SK-N-SH (cell line): ENCODE results near the gene CREB3. TPM values are rescaled to one million over a fixed set of nuclear protein-coding genes. Genes with fewer than 3 reads are reported as not detected.

ENCODE experiments used
- CTCF ChIA-PET: fragments of 300-600, 350-600 bp; formaldehyde crosslinking; extraction: SDS; loops from one replicate; lab custom pipeline; 2021; lab: Yijun Ruan, JAX
- POLR2A ChIA-PET: fragments of 350-600 bp; sonication (Branson Sonifier 250); formaldehyde crosslinking; extraction: SDS; loops from one replicate; lab custom pipeline; 2020; ENCODE audit warnings: antibody characterized with exemption, inconsistent platforms; lab: Yijun Ruan, JAX
- DNase-seq: peaks from one replicate; pipeline ENCODE4 v3.0.0; 2012
- H2AFZ ChIP-seq: fragments of 200-600 bp; sonication (generic); 2 replicates; pipeline ENCODE4 v1.8.1; 2016; ENCODE audit warnings: antibody characterized with exemption, mild to moderate bottlenecking, low read depth
- H3F3A ChIP-seq: fragments of 200-600 bp; sonication (generic); replicated peaks from 2 replicates; pipeline ENCODE3; 2016; ENCODE audit warnings: antibody characterized with exemption, mild to moderate bottlenecking; ENCODE audit not compliant: insufficient read depth
- H3K27ac ChIP-seq, 2 experiments: fragments of 200-500 bp in 1 of 2; fragments of 200-600 bp in 1 of 2; sonication (Bioruptor generic) in 1 of 2; sonication (generic), shearing (Covaris generic) in 1 of 2; 2 replicates each; pipeline versions ENCODE4 v1.5.1 to v1.6.1; 2014 to 2016; ENCODE audit warnings: low read depth in 2 of 2, inconsistent platforms in 1 of 2, low read length in 1 of 2, mild to moderate bottlenecking in 1 of 2, mixed read lengths in 1 of 2
- H3K27me3 ChIP-seq: fragments of 200-600 bp; sonication (generic), shearing (Covaris generic); 2 replicates; pipeline ENCODE4 v1.6.1; 2016; ENCODE audit warnings: mixed run types; ENCODE audit not compliant: insufficient read depth
- H3K36me3 ChIP-seq, 2 experiments: fragments of 200-500 bp in 1 of 2; fragments of 200-600 bp in 1 of 2; sonication (Bioruptor generic) in 1 of 2; sonication (generic) in 1 of 2; replicated peaks in 1 of 2; 2 replicates each; pipeline versions ENCODE3 to v1.5.1; 2014 to 2016; ENCODE audit warnings: low read length in 1 of 2, mild to moderate bottlenecking in 1 of 2; ENCODE audit not compliant: insufficient read depth in 2 of 2, control insufficient read depth in 1 of 2
- H3K4me1 ChIP-seq, 2 experiments: fragments of 200-500 bp in 1 of 2; fragments of 200-600 bp in 1 of 2; sonication (Bioruptor generic) in 1 of 2; sonication (generic), shearing (Covaris generic) in 1 of 2; 2 replicates each; pipeline versions ENCODE4 v1.5.1 to v1.6.1; 2014 to 2016; ENCODE audit warnings: low read depth in 1 of 2, low read length in 1 of 2, mixed run types in 1 of 2; ENCODE audit not compliant: insufficient read depth in 2 of 2, control insufficient read depth in 1 of 2
- H3K4me2 ChIP-seq: fragments of 200-600 bp; sonication (generic), shearing (Covaris generic); 2 replicates; pipeline ENCODE4 v1.6.1; 2017; ENCODE audit warnings: mixed run types
- H3K4me3 ChIP-seq, 2 experiments: fragments of 200-500 bp in 1 of 2; fragments of 200-600 bp in 1 of 2; sonication (Bioruptor generic) in 1 of 2; sonication (generic), shearing (Covaris generic) in 1 of 2; 2 replicates each; pipeline versions ENCODE4 v1.5.1 to v1.8.1; 2014 to 2016; ENCODE audit warnings: low read depth in 2 of 2, inconsistent platforms in 1 of 2, low read length in 1 of 2, mild to moderate bottlenecking in 1 of 2, mixed read lengths in 1 of 2, moderate library complexity in 1 of 2
- H3K79me2 ChIP-seq: fragments of 200-600 bp; sonication (generic); 2 replicates; pipeline ENCODE4 v1.8.1; 2017; ENCODE audit warnings: mild to moderate bottlenecking; ENCODE audit not compliant: insufficient read depth
- H3K9ac ChIP-seq: fragments of 200-600 bp; sonication (generic); 2 replicates; pipeline ENCODE4 v1.6.1; 2017; ENCODE audit warnings: mixed run types
- H3K9me2 ChIP-seq: fragments of 200-600 bp; sonication (generic); 2 replicates; pipeline ENCODE4 v1.6.1; 2017; ENCODE audit warnings: mixed run types
- H3K9me3 ChIP-seq: fragments of 200-600 bp; sonication (generic); 2 replicates; pipeline ENCODE4 v1.6.1; 2017; ENCODE audit warnings: mixed run types, mild to moderate bottlenecking, moderate library complexity
- H4K20me1 ChIP-seq: fragments of 200-600 bp; sonication (generic); 2 replicates; pipeline ENCODE4 v1.6.1; 2017; ENCODE audit warnings: mild to moderate bottlenecking, mixed run types; ENCODE audit not compliant: insufficient read depth
- CHD2 ChIP-seq: fragments of 150-350 bp; IDR thresholded peaks from 2 replicates; pipeline ENCODE4 v1.6.1; 2018; ENCODE audit warnings: low read length; ENCODE audit not compliant: partially characterized antibody
- ELF1 ChIP-seq: IDR thresholded peaks from 2 replicates; pipeline ENCODE4 v1.4.0; 2012
- EP300 ChIP-seq, 2 experiments: IDR thresholded peaks; 2 replicates each; pipeline versions ENCODE4 v1.4.0 to v1.6.1; 2012; ENCODE audit warnings: borderline replicate concordance in 1 of 2, low read depth in 1 of 2, low read length in 1 of 2
- FOXM1 ChIP-seq: IDR thresholded peaks from 2 replicates; pipeline ENCODE4 v1.4.0; 2012; ENCODE audit warnings: low read depth, mild to moderate bottlenecking
- GABPA ChIP-seq: IDR thresholded peaks from 2 replicates; pipeline ENCODE4 v1.4.0; 2012; ENCODE audit warnings: low read depth, mild to moderate bottlenecking
- GATA2 ChIP-seq: sonication (generic); formaldehyde crosslinking; IDR thresholded peaks from 2 replicates; pipeline ENCODE4 v1.5.0; 2020; ENCODE audit warnings: mild to moderate bottlenecking, missing genetic modification reagents
- JUND ChIP-seq: IDR thresholded peaks from 2 replicates; pipeline ENCODE4 v1.4.0; 2012
- MEF2A ChIP-seq: IDR thresholded peaks from 2 replicates; pipeline ENCODE4 v1.4.0; 2012; ENCODE audit warnings: low read depth, borderline replicate concordance
- NRF1 ChIP-seq: IDR thresholded peaks from 2 replicates; pipeline ENCODE4 v1.6.1; 2012; ENCODE audit warnings: low read depth, mild to moderate bottlenecking, low read length
- RAD21 ChIP-seq: IDR thresholded peaks from 2 replicates; pipeline ENCODE4 v1.6.1; 2012; ENCODE audit warnings: mild to moderate bottlenecking, low read length
- RCOR1 ChIP-seq: fragments of 150-350 bp; IDR thresholded peaks from 2 replicates; pipeline ENCODE4 v1.6.1; 2017; ENCODE audit warnings: antibody characterized with exemption, low read length
- RXRA ChIP-seq: IDR thresholded peaks from 2 replicates; pipeline ENCODE4 v1.4.0; 2012; ENCODE audit warnings: low read depth, mild to moderate bottlenecking, borderline replicate concordance
- SMC3 ChIP-seq: IDR thresholded peaks from 2 replicates; pipeline ENCODE4 v1.6.1; 2012; ENCODE audit warnings: low read depth, low read length, improper control_type of control experiment
- WGBS: methylation state at CpG from one replicate; pipeline ENCODE4 v1.1.6; 2017; ENCODE audit warnings: low lambda C conversion rate; 5-methylcytosine and 5-hydroxymethylcytosine counted together
- polyA plus RNA-seq, 3 experiments: library from polyadenylated mRNA; depleted of rRNA; stranded (reverse); fragments of >200 nt; gene quantifications; 2 replicates each; pipeline ENCODE4 v1.2.3, GENCODE V29; 2012
- TF ChIP-seq, protein P1 (sequence below): fragments of 200-600 bp; sonication (generic); IDR thresholded peaks from 2 replicates; pipeline ENCODE4 v1.6.1; 2017; ENCODE audit warnings: antibody characterized with exemption, mild to moderate bottlenecking, moderate library complexity
- TF ChIP-seq, protein P2 (sequence below): IDR thresholded peaks from 2 replicates; pipeline ENCODE4; 2012

Gene CREB3
- polyA plus RNA-seq, 1 of the 3 experiments (the other 2 are of a cell fraction), result 38.6 TPM

DNA sequence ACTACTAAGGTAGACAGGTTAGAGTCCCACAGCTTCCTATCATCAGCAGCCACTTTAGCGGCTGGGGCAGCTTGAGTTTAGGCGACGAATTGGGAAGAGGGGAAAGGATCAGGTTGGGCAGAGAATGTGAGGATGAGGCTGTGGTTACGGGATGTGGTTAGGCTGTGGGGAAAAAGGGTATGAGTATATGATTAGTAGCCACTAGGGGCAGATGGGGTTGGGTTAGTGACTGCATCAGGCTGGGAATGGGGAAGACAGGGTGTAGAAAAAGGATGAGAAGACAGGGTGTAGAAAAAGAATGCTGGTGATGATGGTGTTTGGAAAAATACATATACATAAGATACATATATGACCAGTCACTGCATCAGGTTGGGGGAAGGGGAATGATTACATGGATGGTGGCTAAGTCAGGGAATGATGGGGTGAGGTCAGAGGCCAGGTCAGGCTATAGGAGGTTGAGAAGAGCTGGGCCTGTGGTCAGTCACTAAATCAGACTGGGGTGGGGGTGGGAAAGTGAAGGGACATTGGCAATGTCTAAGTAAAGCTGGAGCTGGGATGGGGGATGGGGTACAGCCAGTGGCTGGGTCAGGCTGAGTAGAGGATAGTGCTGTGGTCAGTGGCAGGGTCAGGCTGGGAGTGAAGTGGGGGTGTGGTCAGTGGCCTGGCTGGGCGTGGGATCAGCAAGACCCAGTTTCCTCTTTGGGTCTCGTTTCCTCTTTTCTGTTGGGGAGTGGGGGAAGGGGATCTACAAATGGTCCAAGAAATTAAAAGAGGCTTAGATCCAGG lies 2.6 kb upstream of the CREB3 start:
- Histone ChIP-seq H4K20me1 (peaks cover 18% of the 10 kb centered on the region), H3K9ac (peak overlapping the region; percentile 94; the same call in 1 of the 2 replicates), H3K4me2 (peak overlapping the region; percentile 91), H2AFZ (no peak overlapping the region), H3K4me1 (peaks cover 38 to 43% of the 10 kb centered on the region in 2 experiments), H3K79me2 (peaks cover 90% of the 10 kb centered on the region), H3K27me3 (no peaks in the 10 kb centered on the region), H3K27ac (peak overlapping the region; percentile 68 to 94; a peak in 3 of 4 replicates), H3K4me3 (peak overlapping the region; percentile 89 to 96; a peak in 3 of 4 replicates), H3K9me3 (no peaks in the 10 kb centered on the region), H3F3A (peaks cover 52% of the 10 kb centered on the region), H3K36me3 (peaks cover 15 to 25% of the 10 kb centered on the region in 2 experiments), H3K9me2 (no peaks in the 10 kb centered on the region)
- CTCF ChIA-PET, result interaction anchor here (0.6 to 9.7 kb wide), 14 partner anchors 15 to 84 kb away, joined by 3 to 103 read pairs (median 4); partner anchors contain the start of genes ARHGEF39, CA9, CCDC107 and RMRP
- POLR2A ChIA-PET, result interaction anchor here (1.6 to 3.1 kb wide), 2 partner anchors 19 to 54 kb away, joined by 6 to 28 read pairs; partner anchors contain the start of genes GBA2 and RGP1
- peak; percentile 76 for DNase-seq
- 44% methylated on average over 6 of the region's 6 CpGs for WGBS
- TF ChIP-seq FOXM1 (no peak), RAD21 (peak; percentile 36; the same call in 1 of the 2 replicates), JUND (no peak), EP300 (IDR thresholded peaks at IDR 0.05; ENCODE audit: borderline replicate concordance in 1 of 2, low read depth in 1 of 2, low read length in 1 of 2) (no peak), SMC3 (0 out of 2 replicates have a peak, but pooled peaks have one; percentile 9)
- TF ChIP-seq, protein P1, sequence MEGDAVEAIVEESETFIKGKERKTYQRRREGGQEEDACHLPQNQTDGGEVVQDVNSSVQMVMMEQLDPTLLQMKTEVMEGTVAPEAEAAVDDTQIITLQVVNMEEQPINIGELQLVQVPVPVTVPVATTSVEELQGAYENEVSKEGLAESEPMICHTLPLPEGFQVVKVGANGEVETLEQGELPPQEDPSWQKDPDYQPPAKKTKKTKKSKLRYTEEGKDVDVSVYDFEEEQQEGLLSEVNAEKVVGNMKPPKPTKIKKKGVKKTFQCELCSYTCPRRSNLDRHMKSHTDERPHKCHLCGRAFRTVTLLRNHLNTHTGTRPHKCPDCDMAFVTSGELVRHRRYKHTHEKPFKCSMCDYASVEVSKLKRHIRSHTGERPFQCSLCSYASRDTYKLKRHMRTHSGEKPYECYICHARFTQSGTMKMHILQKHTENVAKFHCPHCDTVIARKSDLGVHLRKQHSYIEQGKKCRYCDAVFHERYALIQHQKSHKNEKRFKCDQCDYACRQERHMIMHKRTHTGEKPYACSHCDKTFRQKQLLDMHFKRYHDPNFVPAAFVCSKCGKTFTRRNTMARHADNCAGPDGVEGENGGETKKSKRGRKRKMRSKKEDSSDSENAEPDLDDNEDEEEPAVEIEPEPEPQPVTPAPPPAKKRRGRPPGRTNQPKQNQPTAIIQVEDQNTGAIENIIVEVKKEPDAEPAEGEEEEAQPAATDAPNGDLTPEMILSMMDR, result peak; percentile 67

DNA sequence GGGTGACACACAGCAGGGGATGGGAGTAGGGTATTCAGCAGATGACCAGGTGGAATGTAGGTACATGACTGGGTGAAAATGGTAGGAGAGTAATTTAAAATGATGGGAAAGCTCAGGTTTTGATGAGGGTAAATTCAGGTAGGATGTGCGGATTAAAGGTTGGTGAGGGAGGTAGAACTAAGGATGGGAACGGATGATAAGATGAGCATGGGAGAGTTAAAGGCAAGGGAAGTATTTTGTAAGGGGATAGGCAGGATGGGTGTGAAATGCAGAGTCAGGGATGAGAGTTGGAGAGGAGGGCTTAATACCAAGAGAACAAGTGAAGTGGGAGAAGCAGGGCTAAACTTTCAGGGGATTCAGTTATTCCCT lies 2.0 kb upstream of the CREB3 start:
- TF ChIP-seq RCOR1 (no peak), CHD2 (no peak), NRF1 (no peak), ELF1 (no peak), GATA2 (CRISPR knock-in tag) (no peak), MEF2A (no peak), EP300 (IDR thresholded peaks at IDR 0.05; ENCODE audit: borderline replicate concordance in 1 of 2, low read depth in 1 of 2, low read length in 1 of 2) (no peak), RXRA (no peak), GABPA (no peak)
- TF ChIP-seq, protein P2, sequence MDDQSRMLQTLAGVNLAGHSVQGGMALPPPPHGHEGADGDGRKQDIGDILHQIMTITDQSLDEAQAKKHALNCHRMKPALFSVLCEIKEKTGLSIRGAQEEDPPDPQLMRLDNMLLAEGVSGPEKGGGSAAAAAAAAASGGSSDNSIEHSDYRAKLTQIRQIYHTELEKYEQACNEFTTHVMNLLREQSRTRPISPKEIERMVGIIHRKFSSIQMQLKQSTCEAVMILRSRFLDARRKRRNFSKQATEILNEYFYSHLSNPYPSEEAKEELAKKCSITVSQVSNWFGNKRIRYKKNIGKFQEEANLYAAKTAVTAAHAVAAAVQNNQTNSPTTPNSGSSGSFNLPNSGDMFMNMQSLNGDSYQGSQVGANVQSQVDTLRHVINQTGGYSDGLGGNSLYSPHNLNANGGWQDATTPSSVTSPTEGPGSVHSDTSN, result no peak
- Histone ChIP-seq H3K36me3 (peaks cover 15 to 30% of the 10 kb centered on the region in 2 experiments), H3K4me1 (peaks cover 38 to 43% of the 10 kb centered on the region in 2 experiments), H3K4me2 (peak overlapping the region; percentile 91), H3K9me3 (no peaks in the 10 kb centered on the region), H2AFZ (no peak overlapping the region), H3K79me2 (peaks cover 90% of the 10 kb centered on the region), H3K9me2 (no peaks in the 10 kb centered on the region), H4K20me1 (peaks cover 18% of the 10 kb centered on the region), H3K4me3 (peak overlapping the region; percentile 89 to 96), H3K9ac (peak overlapping the region; percentile 94), H3K27ac (peak overlapping the region; percentile 88 to 94), H3K27me3 (no peaks in the 10 kb centered on the region), H3F3A (peaks cover 57% of the 10 kb centered on the region)
- DNase-seq, result no peak
- WGBS, result 93% methylated on average over 2 of the region's 2 CpGs
- CTCF ChIA-PET, result interaction anchor here (0.6 to 9.7 kb wide), 12 partner anchors 16 to 192 kb away, joined by 3 to 103 read pairs (median 5); partner anchors contain the start of genes ARHGEF39, CCDC107, RMRP and TESK1
- POLR2A ChIA-PET, result interaction anchor here (1.6 to 3.1 kb wide), 2 partner anchors 18 to 55 kb away, joined by 6 to 28 read pairs; partner anchors contain the start of genes GBA2 and RGP1
